H1 (cell line): Measurements from ENCODE around the gene VIT. TPM values are rescaled to one million over a fixed set of nuclear protein-coding genes. Genes with fewer than 3 reads are reported as not detected.

Experiments
- CTCF ChIA-PET: fragments of 300-600 bp; sonication (Branson Sonifier 250); formaldehyde crosslinking; loops from one replicate; lab custom pipeline; 2021; ENCODE audit not compliant: partially characterized antibody; lab: Charles Lee
- POLR2A ChIA-PET: fragments of 300-600 bp; sonication (Branson Sonifier 250); formaldehyde crosslinking; loops from one replicate; lab custom pipeline; 2021; ENCODE audit warnings: inconsistent platforms; ENCODE audit not compliant: partially characterized antibody; lab: Charles Lee
- DNase-seq, 2 experiments: peaks; one replicate each; pipeline versions ENCODE4 v3.0.0 to v3.0.0-alpha.2; 2010 to 2022; ENCODE audit warnings: low spot score in 2 of 2, low read depth in 1 of 2, mixed read lengths in 1 of 2
- FAIRE-seq: peaks from 2 replicates; lab custom pipeline; 2011; peaks lifted over from hg19 to GRCh38; lab: Jason Lieb, UNC
- H2AFZ ChIP-seq: 2 replicates; pipeline ENCODE4 v1.8.1; 2012; ENCODE audit warnings: low read length, inconsistent platforms
- H2AK5ac ChIP-seq: 2 replicates; pipeline ENCODE4 v1.6.1; 2013; ENCODE audit warnings: low read depth, low read length
- H2BK120ac ChIP-seq: replicated peaks from 2 replicates; pipeline ENCODE3; 2013; ENCODE audit warnings: low read depth, low read length, inconsistent platforms
- H2BK12ac ChIP-seq: 2 replicates; pipeline ENCODE4 v1.6.1; 2013; ENCODE audit warnings: low read depth, low read length
- H2BK15ac ChIP-seq: 2 replicates; pipeline ENCODE4 v1.6.1; 2013; ENCODE audit warnings: low read length
- H2BK20ac ChIP-seq: 2 replicates; pipeline ENCODE4 v1.6.1; 2013; ENCODE audit warnings: low read length
- H2BK5ac ChIP-seq: 2 replicates; pipeline ENCODE4 v1.6.1; 2013; ENCODE audit warnings: low read depth, low read length
- H3K14ac ChIP-seq: 2 replicates; pipeline ENCODE4 v1.6.1; 2013; ENCODE audit warnings: inconsistent platforms; ENCODE audit not compliant: insufficient read length
- H3K18ac ChIP-seq: 2 replicates; pipeline ENCODE4 v1.6.1; 2013; ENCODE audit warnings: low read length; ENCODE audit errors: extremely low read depth
- H3K23ac ChIP-seq: 2 replicates; pipeline ENCODE4 v1.6.1; 2013; ENCODE audit warnings: inconsistent platforms; ENCODE audit not compliant: insufficient read length
- H3K23me2 ChIP-seq: 2 replicates; pipeline ENCODE4 v1.6.1; 2013; ENCODE audit warnings: low read depth, low read length
- H3K27ac ChIP-seq: 2 replicates; pipeline ENCODE4 v1.6.1; 2011; ENCODE audit warnings: low read depth, low read length, inconsistent platforms
- H3K27me3 ChIP-seq, 4 experiments: replicated peaks in 1 of 4; 1 replicate in 1 of 4; 2 replicates in 3 of 4; pipeline versions ENCODE4 v1.6.1 to v1.8.1; 2011 to 2013; ENCODE audit warnings: low read length in 3 of 4, mild to moderate bottlenecking in 3 of 4, inconsistent platforms in 2 of 4, mixed read lengths in 2 of 4, moderate library complexity in 1 of 4; ENCODE audit not compliant: control insufficient read depth in 3 of 4, insufficient read depth in 3 of 4; ENCODE audit errors: extremely low read depth in 1 of 4
- H3K36me3 ChIP-seq, 4 experiments: 2 replicates each; pipeline versions ENCODE4 v1.6.1 to v1.8.1; 2011 to 2013; ENCODE audit warnings: mild to moderate bottlenecking in 4 of 4, low read length in 3 of 4, moderate library complexity in 2 of 4, control low read depth in 1 of 4, inconsistent platforms in 1 of 4; ENCODE audit not compliant: insufficient read depth in 4 of 4, control insufficient read depth in 2 of 4
- H3K4ac ChIP-seq: replicated peaks from 2 replicates; pipeline ENCODE3; 2013; ENCODE audit warnings: low read length, low read depth, mixed read lengths, inconsistent platforms; ENCODE audit not compliant: insufficient read length
- H3K4me1 ChIP-seq, 4 experiments: replicated peaks in 1 of 4; 1 replicate in 1 of 4; 2 replicates in 3 of 4; pipeline versions ENCODE4 v1.6.1 to v1.8.1; 2011 to 2013; ENCODE audit warnings: low read length in 3 of 4, inconsistent platforms in 2 of 4, mixed read lengths in 1 of 4; ENCODE audit not compliant: insufficient read depth in 4 of 4, control insufficient read depth in 3 of 4
- H3K4me2 ChIP-seq, 2 experiments: 2 replicates each; pipeline versions ENCODE4 v1.6.1 to v1.8.1; 2011 to 2013; ENCODE audit warnings: low read depth in 2 of 2, low read length in 2 of 2, control low read depth in 1 of 2, inconsistent platforms in 1 of 2, mild to moderate bottlenecking in 1 of 2; ENCODE audit not compliant: insufficient read depth in 1 of 2
- H3K4me3 ChIP-seq, 4 experiments: fragments of 200-600, 300-600 bp in 1 of 4; sonication (generic), shearing (Covaris generic), sonication (Bioruptor Twin) in 1 of 4; 2 replicates each; pipeline versions ENCODE4 v1.5.1 to v1.8.1; 2011 to 2016; ENCODE audit warnings: low read length in 4 of 4, low read depth in 3 of 4, control low read depth in 2 of 4, inconsistent platforms in 2 of 4, mild to moderate bottlenecking in 2 of 4, mixed read lengths in 1 of 4, moderate library complexity in 1 of 4; ENCODE audit not compliant: insufficient read depth in 2 of 4; ENCODE audit errors: extremely low read depth in 1 of 4
- H3K56ac ChIP-seq: replicated peaks from 2 replicates; pipeline ENCODE3; 2013; ENCODE audit warnings: low read depth, mild to moderate bottlenecking, mixed read lengths, low read length, inconsistent platforms; ENCODE audit not compliant: insufficient read length
- H3K79me1 ChIP-seq: 2 replicates; pipeline ENCODE4 v1.6.1; 2013; ENCODE audit warnings: low read depth, low read length, control low read depth
- H3K79me2 ChIP-seq, 2 experiments: 2 replicates each; pipeline versions ENCODE4 v1.6.1 to v1.8.1; 2012 to 2013; ENCODE audit warnings: low read length in 2 of 2, mild to moderate bottlenecking in 2 of 2, inconsistent platforms in 1 of 2; ENCODE audit not compliant: insufficient read depth in 2 of 2, control insufficient read depth in 1 of 2
- H3K9ac ChIP-seq, 4 experiments: replicated peaks in 1 of 4; 1 replicate in 1 of 4; 2 replicates in 3 of 4; pipeline versions ENCODE4 v1.6.1 to v1.8.1; 2011 to 2013; ENCODE audit warnings: low read depth in 3 of 4, low read length in 3 of 4, control low read depth in 2 of 4, mild to moderate bottlenecking in 2 of 4, moderate library complexity in 2 of 4, inconsistent platforms in 1 of 4; ENCODE audit errors: extremely low read depth in 1 of 4
- H3K9me3 ChIP-seq, 2 experiments: 2 replicates each; pipeline versions ENCODE4 v1.6.1 to v1.8.1; 2012 to 2013; ENCODE audit warnings: mild to moderate bottlenecking in 2 of 2, moderate library complexity in 2 of 2, control low read depth in 1 of 2, inconsistent platforms in 1 of 2, low read depth in 1 of 2, low read length in 1 of 2, mixed read lengths in 1 of 2; ENCODE audit not compliant: insufficient read depth in 2 of 2
- H4K20me1 ChIP-seq, 2 experiments: replicated peaks in 1 of 2; 2 replicates each; pipeline versions ENCODE3 to v1.8.1; 2011 to 2013; ENCODE audit warnings: inconsistent platforms in 2 of 2, low read length in 2 of 2, mild to moderate bottlenecking in 1 of 2; ENCODE audit not compliant: insufficient read depth in 2 of 2, control insufficient read depth in 1 of 2
- H4K5ac ChIP-seq: 2 replicates; pipeline ENCODE4 v1.6.1; 2013; ENCODE audit warnings: low read length, low read depth, mixed read lengths, inconsistent platforms; ENCODE audit not compliant: insufficient read length
- H4K8ac ChIP-seq: 2 replicates; pipeline ENCODE4 v1.8.0; 2013; ENCODE audit warnings: mild to moderate bottlenecking, moderate library complexity, low read length, inconsistent platforms; ENCODE audit not compliant: insufficient read depth; ENCODE audit errors: extremely low read depth
- H4K91ac ChIP-seq: replicated peaks from 2 replicates; pipeline ENCODE3; 2013; ENCODE audit warnings: low read length, mixed read lengths, inconsistent platforms; ENCODE audit not compliant: insufficient read length
- ASH2L ChIP-seq: fragments of 200-600, 300-600 bp; sonication (generic); IDR thresholded peaks from one replicate; pipeline ENCODE4 v1.7.1; 2017; ENCODE audit warnings: low read length
- CEBPB ChIP-seq: IDR thresholded peaks from 2 replicates; pipeline ENCODE4 v1.6.1; 2012; ENCODE audit warnings: low read depth, low read length
- KDM5A ChIP-seq: fragments of 200-600 bp; IDR thresholded peaks from 2 replicates; pipeline ENCODE4 v1.7.1; 2012; ENCODE audit warnings: mild to moderate bottlenecking, low read length, inconsistent platforms, mixed read lengths
- WGBS, 2 experiments: shearing (Covaris generic) in 1 of 2; methylation state at CpG; one replicate each; pipeline versions ENCODE4 v1.1.6 to v1.1.7; 2013 to 2015; ENCODE audit warnings: low lambda C conversion rate in 2 of 2, mixed read lengths in 2 of 2, inconsistent platforms in 1 of 2, low coverage in 1 of 2, missing lambda C conversion rate in 1 of 2; ENCODE audit not compliant: insufficient replicate concordance in 2 of 2, insufficient coverage in 1 of 2, insufficient read length in 1 of 2; ENCODE audit errors: extremely low coverage in 1 of 2, missing lambda C conversion rate in 1 of 2; 5-methylcytosine and 5-hydroxymethylcytosine counted together
- polyA plus RNA-seq, 7 experiments: library from polyadenylated mRNA; depleted of rRNA in 3 of 7; stranded (reverse) in 5 of 7; unstranded in 2 of 7; fragments of >200 nt in 5 of 7; fragments of 200-250 nt in 2 of 7; gene quantifications; 1 replicate in 5 of 7; 2 replicates in 1 of 7; 4 replicates in 1 of 7; pipeline versions ENCODE4 v1.2.1 to v1.2.3, GENCODE V29; 2011 to 2013; ENCODE audit warnings: missing spikeins in 2 of 7, mixed read lengths in 2 of 7
- total RNA-seq: library from RNA; stranded (reverse); fragmentation: NEBNext Ultra II Directional; extraction: Animal tissue kit (Norgen Biotek cat#: 25700); gene quantifications from 2 replicates; pipeline ENCODE4 v1.2.1, GENCODE V29; 2021

VIT gene
- total and polyA plus RNA-seq, 2 of the 8 experiments (the other 6 are each of a cell fraction or from before 2014, with no cell fraction given) = 0.03 TPM; not detected in 1

DNA sequence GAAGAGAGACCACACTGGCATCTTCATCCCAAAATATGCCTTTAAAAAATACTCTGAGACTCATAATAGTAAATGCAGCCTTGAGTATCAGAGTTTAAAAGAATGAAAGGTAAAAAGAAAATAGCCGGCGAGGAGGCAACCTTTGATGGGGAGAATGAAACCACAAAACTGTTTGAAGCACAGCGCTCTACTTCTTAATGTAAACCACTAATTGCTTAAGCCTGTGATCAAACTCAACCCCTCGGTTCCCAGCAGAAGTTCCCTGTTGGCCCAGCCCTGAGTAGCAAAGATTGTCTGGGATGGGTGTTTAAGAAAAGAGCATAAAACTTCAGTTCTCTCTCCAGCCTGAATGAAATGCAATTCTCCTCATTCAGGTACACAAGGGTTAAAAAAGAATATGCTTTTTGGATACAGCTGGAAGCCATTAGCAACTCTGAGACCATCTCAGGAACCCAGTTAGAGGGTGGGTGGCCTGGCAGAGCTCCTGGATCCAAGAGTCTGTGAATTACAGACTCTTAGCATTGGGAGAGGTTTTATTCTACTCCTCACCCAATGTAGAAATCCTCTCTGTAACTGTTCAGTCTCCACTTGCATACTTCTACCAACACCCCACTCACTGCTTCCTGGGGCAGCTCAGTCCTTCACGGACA, 44.8 kb downstream of the VIT start:
- Histone ChIP-seq H2BK20ac (no peak overlapping the region), H3K9me3 (no peaks in the 10 kb centered on the region), H3K79me1 (no peaks in the 10 kb centered on the region), H3K18ac (no peak overlapping the region), H3K14ac (no peak overlapping the region), H2BK120ac (no peak overlapping the region), H3K4me1 (peaks cover 0 to 8% (median under 1%) of the 10 kb centered on the region in 4 experiments; a peak in 2 of 7 replicates), H2AK5ac (no peak overlapping the region), H4K8ac (no peak overlapping the region), H3K79me2 (no peaks in the 10 kb centered on the region), H4K5ac (no peak overlapping the region), H3K4ac (no peak overlapping the region), H2BK15ac (no peak overlapping the region), H3K4me2 (no peak overlapping the region), H4K20me1 (no peaks in the 10 kb centered on the region), H3K27me3 (no peaks in the 10 kb centered on the region), H3K27ac (no peak overlapping the region), H3K56ac (no peak overlapping the region), H3K9ac (no peak overlapping the region), H4K91ac (no peak overlapping the region), H3K23me2 (no peaks in the 10 kb centered on the region), H3K23ac (no peak overlapping the region), H2BK12ac (no peak overlapping the region), H2BK5ac (no peak overlapping the region), H3K36me3 (no peaks in the 10 kb centered on the region), H3K4me3 (no peak overlapping the region), H2AFZ (no peak overlapping the region)
- DNase-seq = no peak
- FAIRE-seq = no peak
- POLR2A ChIA-PET = no interaction called here
- 67% methylated on average over 5 of the region's 5 CpGs; no CpG with 5 or more reads in 1 of the 2 experiments for WGBS, 2 experiments
- TF ChIP-seq CEBPB (no peak), KDM5A (no peak), ASH2L (no peak)
- CTCF ChIA-PET = interaction anchor here (1.4 to 5.1 kb wide), 3 partner anchors 11 to 29 kb away, joined by 3 to 24 read pairs (median 4); no protein-coding TSS in a partner anchor
